ENCODE results near the gene HOXB8.

Gene HOXB8

DNA sequence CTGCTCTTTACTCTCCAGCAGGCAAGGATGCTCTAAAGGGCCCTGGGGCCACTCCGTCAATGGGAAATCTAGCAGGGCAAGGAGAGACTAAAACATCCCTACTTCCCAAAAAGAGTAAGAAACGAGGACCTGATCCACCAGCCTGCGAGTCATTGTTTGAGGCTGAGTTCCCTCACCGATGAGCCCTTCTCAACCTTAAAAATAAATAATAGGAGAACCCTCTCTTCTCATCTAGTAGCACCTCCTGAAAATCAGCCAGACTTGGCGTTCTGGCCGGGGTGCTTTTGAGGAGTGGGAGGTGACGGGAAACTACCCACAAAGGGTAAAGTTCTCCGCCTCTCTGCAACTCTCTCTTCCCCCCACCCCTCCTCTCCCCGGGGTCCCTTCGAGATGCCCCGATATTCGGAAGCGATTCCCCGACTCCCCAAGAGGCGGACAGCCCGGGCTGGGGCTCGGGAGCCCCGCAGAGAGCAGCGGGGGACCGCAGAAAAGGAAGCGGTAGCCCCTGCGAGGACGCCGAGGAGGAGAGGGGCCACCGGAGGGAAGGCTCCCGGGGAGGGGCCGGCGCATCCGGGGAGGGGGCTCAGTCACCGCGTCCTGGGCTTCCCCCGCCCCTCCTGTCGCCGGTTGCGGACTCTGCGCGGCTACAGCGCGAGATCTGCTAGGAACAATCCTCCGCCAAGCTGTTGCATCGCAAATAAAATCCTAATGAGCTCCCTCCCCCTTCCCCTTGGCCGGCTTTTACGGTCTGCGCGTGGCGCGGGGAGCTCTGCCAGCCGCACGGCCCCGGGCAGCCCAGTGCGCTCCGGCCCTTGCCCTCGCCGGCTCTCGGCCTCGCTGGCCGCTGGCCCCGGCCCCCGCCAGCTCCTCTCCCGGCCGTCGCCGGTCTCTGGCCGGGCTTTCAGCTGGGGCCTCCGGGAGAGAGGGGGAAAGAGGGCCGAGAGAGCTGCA is 9.7 kb upstream of the HOXB8 start:
- peak; percentile 50 for DNase-seq

DNA sequence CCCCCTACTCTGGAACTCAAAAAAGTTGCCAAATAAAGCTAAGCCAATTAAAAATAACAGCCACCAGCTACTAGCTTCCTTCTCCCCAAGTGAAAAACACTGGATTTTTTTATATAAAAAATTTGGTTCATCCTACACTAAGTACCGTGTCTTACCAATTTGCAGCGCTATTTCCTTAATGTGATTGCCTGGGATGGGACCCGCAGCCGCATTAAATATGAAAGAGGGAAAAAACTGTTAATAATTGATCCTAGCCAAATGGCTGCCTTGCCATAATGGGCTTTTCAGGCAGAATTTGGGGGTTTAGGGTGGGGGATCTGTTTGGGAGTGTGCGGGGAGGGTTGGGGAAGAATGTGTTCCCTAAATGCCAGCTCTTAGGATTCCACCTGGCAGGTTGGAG is 9.0 kb upstream of the HOXB8 start:
- no peak for DNase-seq

DNA sequence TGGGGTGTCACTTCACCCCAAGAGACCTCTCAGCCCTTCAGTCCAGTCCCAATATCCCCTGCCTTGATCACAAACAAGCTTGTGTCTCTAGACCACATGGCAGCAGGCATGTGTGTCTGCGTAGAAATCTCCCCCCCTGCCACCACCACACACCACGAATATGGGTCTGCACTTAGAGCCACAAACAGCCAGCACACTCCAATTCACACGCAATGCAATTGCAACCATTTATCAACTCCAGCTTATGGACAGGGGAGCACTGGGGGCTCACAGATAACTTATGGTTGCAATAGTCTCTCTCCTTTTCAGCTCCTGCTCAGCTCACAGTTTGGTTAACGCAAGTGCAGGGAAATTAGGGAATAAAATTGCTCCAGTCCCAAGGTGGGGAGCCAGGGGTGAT is 8.5 kb upstream of the HOXB8 start:
- no peak for DNase-seq

DNA sequence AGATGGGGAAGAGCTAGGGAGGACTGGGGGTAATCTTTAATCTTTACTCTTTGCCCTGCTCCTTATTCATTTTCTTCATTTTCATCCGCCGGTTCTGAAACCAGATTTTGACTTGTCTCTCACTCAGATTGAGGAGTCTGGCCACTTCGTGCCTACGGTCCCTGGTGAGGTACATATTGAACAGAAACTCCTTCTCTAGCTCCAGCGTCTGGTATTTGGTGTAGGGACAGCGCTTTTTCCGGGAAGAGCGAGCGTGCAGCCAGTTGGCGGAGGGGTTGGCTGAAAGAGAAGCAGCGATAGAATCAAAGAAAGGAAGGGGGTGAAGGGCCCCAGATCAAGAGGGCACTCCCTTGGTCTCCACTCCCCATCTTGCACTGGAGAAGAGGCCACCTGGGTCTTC is 7.8 kb upstream of the HOXB8 start:
- DNase-seq: no peak

DNA sequence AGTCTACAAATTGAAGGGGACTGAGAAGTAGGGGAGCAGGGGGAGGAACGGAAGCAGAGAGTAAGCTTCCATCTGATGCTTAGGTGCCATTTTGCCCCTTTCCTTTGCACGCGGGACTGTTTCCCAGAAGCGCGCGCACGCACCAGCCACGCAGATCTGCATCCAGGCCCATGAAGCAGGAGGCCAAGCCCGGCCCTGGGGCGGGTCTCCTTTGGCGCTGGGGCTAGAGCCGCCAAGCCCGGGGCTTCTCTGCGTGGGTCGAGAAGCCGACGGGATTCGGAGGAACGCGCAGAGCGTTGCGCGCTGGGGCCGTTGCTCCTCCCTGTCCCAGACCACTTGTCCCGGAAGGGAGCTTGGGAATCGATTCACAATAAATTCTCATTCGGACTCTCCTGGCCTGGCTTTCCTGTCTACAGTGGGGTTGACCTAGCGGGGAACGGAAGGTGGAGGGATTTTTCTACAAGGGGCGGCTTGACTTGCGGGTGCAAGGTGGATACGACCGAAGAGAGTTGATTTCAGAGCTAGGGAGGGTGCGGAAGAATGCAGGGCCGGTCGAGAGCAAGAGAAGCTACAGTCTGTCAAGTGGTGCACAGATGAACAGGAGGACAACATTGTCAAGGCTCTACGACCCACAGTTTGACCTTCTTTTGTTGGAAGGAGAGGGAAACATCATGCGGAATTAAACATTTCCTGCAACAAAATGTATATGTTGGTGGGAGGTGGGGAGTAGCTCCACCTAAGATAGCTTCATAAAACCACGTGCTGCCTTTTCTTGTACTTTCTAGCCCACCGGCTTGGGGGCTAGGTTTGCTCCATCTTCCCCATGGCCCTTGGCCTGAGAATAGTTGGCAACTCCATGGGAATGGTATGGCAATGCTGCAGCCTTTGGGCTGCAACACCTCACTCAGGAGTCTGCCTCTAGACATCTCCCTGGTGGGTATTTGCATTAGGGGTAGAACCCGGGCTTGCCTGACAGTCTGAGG is 6.6 kb upstream of the HOXB8 start:
- DNase-seq: no peak

DNA sequence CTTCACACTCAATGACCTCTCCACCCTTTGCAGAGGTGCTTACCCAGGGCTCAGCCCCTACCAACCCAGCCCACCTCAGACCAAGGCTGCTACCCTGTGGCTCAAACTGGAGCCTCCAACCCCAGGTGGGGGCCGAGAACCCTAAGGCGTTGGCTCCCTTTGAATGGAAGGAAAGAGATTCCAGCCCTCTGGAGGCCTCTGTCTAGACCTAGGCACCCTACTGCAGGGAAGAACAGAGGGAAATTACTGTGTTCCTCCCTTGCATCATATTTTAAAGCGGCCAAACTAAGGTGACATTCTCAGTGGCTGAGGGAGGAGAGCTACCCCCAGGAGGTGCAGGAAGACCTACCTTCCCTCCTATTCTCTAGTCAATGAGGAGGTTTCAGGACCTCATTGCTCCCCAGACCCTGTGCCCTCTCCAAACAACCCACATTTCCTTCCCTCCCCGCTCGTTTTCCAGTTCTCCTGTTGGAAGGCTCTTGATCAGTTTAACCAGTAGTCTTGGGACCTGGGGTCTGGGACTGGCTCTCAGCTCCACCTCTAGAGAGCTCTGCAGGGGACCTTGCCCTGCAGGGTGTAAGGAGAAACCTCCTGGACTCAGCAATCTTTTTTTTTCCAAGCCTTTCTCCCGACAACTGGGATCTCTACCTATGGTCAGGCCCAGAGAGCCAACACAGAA is 5.5 kb upstream of the HOXB8 start:
- DNase-seq: no peak

DNA sequence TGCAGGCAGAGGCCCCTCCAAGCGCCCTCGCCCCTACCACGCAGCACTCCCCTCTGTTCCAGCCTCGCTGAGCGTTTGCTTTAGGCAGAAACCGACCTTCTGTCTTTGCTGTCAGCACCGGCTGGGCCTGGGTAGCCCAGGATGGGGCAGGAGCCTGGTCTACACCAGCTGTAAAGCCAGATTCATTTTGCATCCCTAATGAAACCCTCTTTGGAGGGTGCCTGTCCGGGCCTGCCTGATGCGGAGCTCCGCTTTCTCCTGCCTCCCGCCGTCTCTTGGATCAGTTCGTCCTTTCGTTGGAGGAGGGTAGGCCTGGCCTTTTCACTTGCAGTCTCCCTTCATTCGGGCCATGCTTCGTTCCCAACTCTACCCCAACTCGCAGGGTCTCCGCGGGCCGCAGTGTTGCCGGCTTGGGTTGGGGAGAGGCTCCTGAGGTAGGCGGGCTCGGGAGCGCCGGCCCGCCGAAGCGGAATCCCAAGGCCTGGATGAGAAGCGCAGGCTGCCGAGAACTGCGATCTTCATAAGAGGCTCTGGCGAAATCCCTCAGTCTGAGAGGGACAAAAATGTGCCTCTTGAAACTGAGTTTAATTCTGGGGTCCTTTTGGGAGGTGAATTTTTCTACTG is 4.8 kb upstream of the HOXB8 start:
- no peak for DNase-seq

DNA sequence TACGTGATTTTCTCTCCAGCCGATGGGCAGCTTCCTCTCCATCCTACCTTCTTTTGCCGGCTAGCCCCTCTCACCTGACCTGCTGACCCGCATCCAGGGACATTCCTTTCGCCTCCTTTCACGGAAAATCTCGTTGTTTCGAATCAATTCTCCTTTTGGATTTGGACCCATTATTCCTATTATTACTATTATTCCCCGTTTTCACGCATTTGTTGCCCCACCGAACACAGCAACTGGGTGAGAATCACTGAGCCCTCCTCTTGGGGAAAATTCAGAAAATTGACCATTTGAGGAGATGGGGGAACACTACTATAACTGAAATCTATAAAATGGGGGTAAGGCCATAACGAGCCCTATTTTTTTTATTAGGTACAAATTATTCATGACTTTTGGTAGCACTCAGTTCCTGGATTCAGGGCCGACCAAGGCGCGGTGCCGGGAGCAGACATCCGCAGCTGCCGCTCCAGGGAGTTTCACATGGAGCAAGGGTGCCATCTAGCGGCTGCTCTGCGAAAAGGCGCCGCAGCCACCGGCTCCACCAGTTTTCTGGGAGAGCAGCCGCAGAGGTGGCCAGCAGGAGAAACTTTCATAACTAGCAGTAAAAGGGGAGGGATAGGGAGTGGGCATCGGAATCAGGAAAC is 3.3 kb upstream of the HOXB8 start:
- DNase-seq: peak; percentile 82

DNA sequence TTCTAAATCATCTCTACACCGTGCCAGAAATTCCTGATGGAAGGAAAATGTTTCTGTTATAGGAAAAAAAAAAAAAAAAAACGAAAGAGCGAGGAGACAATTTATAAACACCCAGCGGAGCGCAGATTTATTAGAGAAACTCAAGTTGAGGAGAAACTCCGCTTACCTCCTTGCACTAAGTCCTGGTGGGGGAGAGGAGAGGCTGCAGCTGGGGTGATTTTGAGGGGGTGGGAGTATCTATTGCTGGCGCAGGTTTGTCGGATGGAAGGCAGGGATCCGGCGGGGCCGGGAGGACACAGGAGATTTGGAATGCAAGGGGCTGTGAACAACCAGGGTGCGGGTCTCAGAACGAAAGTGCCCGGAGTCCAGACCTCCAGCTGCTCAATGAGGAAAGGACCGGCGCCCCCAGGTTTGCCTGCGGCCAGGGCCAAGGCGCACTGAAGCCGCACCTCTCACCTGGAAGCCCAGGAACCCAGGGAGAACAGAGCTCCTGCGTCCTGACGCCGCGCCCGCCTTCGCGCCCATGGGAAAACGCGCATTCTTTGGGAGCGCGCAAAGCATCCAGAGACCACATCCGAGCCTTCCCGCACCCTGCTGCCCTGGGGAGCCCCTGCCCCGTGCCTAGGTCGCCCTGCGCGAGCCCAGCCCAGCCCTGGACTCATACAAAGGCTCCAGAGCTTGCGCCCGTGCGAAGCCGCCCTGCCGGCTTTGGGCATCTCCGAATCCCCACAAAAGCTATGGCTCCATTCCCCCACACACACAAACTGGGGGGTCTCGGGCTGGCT is 2.6 kb upstream of the HOXB8 start:
- DNase-seq: no peak

DNA sequence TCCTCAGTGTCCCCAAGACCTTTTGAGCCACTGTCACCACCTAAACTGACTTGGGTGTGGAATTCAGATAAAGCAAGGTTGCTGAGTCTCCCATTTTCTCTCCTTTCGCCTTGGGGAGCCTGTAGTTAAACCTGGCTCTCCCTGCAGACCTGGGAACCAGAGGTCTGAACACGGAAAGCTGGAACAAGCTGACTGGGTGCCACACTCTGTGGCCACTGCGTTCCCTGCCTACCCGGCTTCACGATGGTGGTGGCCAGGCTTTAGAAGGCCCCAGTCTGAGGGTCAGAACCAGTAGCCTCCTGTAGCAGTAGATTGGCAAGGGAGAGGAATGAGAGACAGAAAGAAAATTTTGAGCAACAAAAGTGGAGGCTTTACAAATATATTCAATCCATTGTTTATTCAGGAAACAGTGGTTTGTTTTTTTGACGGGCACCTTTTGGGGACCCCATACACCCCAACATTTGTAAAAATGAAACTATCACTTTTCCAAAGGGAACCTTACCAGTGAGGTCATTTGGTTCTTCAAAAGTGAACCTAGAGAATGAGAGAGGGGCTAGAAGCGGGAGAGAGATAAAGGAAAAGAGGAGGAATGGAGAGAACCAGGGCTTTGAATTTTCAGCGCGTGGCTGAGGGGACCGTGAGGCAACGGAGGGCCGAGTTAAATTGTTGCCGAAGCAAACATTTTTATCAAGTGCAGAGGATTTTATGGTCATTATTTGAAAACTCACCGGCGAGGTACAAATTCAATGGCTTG is 1.8 kb upstream of the HOXB8 start:
- DNase-seq: no peak

DNA sequence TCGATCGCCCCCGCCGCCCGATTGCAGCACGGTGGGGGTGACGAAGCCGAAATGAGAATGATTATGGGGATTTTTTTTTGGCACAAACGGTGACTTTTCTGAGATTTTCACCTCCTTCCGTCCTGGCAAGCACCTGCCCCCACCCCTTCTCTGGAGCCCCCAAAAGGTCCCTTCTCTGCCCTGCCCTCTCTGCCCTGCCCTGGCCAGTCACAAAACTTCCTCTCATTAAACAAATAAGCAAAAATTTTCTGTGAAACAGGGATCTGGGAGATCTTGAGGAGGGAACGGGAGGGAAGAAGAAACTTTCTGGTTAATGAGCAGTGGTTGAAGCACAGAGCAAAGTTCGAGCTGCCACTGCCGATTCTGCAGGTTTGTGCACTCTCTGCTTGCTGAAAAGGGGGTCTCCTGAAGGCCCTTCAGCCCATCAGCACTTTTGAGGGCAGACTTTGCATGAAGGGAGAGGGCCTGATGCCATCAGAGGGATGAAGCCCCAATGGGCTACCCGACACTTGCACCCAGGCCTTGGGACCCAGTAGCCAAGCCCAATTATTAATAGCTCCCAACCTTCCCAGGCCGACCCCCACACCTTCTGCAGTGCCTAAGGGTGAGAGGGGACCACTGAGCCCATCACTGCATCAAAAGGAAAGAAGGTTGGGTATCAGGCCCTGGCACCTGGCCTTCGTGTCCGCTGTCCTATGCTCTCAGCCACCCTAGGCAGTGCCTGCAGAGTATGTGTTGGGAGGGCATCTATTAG is 1.0 kb upstream of the HOXB8 start:
- no peak for DNase-seq

DNA sequence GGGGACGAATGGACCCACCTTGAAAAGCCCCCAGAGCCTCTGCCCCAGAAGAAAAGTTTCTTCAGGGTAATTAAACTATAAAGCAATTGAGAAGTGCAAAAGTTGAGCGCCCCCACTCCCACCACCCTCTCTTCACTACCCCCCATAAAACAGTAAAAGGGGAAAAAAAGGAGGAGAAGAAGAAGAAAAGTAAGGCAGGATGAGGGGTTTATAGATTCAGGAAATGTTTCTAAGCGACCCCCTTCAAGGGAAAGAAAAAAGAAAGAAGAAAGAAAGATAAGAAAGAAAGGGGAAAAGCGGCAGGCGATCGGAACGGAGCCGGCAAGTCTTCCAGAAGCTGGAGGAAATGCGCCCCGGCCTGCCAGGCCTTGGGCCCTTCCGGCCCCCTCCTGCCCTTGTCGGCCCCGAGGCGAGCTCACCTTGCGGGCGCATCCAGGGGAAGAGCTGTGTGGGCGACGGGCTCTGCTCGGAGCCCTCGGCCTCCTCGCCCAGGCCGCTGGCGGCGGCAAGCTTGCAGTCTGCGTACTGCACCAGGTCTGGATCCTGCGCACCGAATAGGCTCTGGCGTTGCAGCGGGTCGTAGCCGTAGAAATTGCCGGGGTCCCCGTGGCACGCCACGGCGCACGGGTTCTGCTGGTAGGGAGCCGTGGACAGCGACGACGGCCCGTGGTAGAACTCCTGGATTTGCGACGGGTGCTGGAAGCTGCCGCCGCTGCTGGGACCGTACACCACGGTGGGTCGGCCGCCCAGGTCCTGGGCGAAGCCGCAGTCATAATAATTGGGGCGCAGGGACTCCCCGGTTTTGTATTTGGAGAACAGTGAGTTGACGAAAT is 1.0 kb downstream of the HOXB8 start:
- no peak for DNase-seq

DNA sequence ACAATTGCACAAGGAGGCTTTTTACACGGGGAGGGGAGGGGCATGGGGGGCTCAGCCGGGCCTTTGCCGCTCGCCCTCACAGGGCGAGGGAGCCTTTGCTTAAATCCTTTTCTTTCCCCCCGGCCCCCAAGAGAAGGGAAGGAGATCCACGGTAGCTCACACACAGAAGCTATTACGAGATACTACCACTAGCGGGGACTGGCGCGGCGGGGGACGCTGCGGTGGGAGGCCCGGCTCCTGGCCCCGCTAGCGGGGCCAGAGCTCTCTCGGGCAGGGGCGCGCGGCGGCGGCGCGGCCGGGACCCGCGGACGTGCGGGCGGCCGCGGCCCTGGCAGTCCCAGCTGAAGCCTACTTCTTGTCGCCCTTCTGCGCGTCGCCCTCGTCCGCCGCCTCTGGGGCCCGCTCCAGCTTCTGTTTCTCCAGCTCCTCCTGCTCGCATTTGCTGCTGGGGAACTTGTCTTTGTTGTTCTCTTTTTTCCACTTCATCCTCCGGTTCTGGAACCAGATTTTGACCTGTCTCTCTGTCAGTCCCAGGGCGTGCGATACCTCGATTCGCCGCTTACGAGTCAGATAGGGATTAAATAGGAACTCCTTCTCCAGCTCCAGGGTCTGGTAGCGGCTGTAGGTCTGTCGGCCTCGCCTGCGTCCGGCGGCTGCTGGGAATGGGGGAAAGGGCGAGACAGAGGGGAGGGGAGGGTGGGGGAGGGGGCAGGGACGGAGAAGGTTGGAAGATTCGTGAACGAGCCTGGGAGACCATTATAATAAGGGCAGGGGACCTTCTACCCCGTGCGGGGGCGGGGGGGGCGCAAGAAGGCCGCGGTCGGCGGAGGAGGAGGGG is 2.0 kb downstream of the HOXB8 start:
- DNase-seq: peak; percentile 49

DNA sequence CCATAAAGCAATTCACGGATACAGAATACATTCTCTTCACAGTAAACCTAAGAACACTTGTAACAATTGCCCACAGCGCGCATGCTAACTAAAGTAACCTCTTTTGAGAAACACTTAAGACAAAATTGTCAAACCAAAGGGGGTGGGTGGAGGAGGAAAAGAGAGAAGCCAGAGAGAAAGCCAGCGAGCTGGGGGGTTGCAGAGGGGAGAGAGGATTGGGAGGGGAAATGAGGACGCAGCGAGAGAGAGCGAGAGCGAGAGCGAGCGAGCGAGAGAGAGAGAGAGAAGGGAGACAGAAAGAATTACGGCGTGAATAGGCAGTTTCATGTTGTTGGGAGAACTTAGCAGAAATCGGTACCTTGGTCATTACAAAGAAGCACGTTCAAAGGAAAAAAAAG is 2.6 kb downstream of the HOXB8 start:
- no peak for DNase-seq

DNA sequence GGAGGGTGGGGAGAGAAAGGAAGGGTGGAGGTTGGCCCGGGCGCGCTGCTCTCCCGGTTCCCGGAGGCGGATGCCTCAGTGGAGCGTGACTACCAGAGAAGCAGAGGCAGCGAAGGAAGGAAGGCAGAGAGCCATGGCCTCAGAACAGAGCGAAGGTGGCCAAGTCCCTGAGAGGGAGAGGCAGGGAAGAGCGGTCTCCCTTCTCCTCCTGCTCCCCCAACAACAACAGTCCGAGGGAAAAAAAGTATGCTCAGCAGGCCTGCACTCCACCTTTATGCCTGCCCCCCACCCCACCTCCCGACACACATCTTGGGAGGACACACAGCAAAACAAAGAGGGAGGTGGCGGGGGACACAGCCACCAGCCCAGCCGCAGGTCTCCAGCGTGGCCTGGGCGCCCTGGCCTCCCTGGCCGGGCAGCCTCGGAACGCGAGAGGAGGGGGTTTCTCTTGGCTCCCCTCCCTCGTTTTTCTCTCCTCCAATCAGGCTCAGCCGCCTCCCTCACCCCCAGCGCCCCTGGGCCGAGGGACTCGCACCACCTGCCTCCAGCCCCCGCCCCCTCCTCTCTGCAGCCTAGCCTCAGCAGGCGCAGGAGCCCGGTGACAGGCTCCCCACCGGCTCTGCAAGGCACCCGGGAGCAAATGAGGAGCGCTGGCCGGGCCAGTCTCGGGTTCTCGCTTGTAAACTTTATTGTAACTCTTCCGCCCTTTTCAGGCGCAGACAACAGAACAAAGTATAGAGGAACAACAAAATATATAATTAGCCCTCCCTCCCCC is 3.2 kb downstream of the HOXB8 start:
- DNase-seq: no peak

DNA sequence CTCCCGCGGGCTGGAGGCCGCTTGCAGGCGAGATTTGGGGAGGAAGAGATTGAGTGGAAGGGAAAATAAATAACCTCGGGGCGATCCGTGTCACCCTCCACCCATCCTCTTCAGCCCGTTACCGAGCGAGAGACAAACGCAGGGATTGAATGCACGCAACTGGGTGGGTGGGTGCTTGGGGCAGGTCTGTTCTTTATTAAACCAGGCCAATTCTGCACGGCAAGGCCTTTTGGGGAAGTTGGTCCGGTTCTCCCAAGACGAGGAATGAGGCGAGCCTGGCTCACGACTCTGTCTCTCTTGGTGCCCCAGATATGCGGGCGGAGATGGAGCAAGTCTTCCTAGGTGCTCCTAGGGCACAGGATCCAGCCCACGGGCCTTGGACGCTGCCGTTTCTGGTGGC is 3.9 kb downstream of the HOXB8 start:
- DNase-seq: no peak
